Measurements from ENCODE around the gene KIF26A.

KIF26A gene

DNA sequence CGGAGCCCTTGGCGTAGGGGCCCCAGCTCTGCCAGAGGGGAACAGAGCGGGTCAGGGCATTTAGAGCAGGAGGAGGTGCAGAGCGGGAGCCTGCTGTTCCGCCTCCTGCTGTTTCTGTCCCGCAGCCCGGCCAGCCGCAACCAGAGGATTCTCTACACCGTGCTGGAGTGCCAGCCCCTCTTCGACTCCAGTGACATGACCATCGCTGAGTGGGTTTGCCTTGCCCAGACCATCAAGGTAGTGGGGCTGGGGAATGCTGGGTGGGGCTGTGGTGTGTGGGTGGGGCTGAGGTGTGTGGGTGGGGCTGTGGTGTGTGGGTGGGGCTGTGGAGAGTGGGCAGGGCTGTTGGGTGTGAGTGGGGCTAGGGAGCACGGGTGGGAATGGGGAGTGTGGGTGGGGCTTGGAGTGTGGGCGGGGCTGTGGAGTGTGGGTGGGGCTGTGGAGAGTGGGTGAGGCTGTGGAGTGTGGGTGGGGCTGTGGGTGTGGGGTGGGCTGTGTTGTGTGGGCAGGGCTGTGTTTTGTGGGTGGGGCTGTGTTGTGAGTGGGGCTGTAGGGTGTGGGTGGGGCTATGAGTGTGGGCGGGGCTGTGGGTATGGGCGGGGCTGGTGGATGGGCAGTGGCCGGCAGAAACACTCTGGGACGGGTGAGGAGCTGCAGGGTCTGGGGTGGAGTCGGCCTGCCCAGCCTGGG, 44.9 kb upstream of the KIF26A start:
- H3K36me3 ChIP-seq (ENCODE audit: control insufficient read depth, insufficient read depth, low read length) = no peaks in the 10 kb centered on the region
- DNase-seq (ENCODE audit: extremely low read depth, insufficient read length) = no peak

DNA sequence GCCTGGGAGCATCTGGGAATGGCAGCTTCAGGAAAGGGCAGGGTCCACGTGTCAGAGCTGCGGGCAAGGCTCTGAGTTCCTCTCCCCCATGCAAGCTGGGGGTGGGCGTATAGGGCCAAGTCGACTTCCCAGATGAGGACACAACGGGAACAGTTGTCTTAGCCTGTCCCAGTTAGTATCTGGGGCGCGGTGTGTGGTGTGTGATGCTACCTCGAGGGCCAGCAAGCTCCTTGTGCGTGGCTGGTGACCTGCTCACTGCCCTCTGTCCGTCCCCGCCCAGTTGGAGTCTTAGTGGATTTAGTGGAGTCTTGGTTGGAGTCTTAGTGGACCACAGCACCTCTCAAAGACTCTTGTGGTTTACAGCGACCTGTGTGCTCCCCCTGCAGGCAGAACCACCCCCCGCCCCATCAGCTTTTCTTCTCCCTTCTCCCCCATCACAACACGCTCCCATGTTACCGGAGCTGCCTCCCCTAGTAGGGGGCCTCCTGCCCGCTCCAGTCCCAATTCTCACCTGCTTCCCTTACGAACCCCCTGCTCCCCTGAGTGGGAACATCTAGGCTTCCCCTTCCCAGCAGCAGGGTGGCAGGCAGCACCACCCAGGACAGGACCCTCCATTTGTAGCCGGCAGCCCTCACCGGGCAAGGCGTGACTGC, 44.2 kb upstream of the KIF26A start:
- Histone ChIP-seq H3K36me3 (ENCODE audit: control insufficient read depth, insufficient read depth, low read length) (no peaks in the 10 kb centered on the region), H3K4me3 (replicated peaks; ENCODE audit: low read depth, low read length) (no peak overlapping the region), H3K27me3 (replicated peaks; ENCODE audit: control insufficient read depth, insufficient read depth, low read length) (no peaks in the 10 kb centered on the region)
- TF ChIP-seq, protein P1, sequence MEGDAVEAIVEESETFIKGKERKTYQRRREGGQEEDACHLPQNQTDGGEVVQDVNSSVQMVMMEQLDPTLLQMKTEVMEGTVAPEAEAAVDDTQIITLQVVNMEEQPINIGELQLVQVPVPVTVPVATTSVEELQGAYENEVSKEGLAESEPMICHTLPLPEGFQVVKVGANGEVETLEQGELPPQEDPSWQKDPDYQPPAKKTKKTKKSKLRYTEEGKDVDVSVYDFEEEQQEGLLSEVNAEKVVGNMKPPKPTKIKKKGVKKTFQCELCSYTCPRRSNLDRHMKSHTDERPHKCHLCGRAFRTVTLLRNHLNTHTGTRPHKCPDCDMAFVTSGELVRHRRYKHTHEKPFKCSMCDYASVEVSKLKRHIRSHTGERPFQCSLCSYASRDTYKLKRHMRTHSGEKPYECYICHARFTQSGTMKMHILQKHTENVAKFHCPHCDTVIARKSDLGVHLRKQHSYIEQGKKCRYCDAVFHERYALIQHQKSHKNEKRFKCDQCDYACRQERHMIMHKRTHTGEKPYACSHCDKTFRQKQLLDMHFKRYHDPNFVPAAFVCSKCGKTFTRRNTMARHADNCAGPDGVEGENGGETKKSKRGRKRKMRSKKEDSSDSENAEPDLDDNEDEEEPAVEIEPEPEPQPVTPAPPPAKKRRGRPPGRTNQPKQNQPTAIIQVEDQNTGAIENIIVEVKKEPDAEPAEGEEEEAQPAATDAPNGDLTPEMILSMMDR (IDR thresholded peaks at IDR 0.05; ENCODE audit: insufficient read depth, low read length, poor library complexity, severe bottlenecking) = no peak
- no peak for DNase-seq (ENCODE audit: extremely low read depth, insufficient read length)

More for the DNA sequence above, 44.9 kb upstream of the KIF26A start:
- no peaks in the 10 kb centered on the region for H3K27me3 ChIP-seq (replicated peaks; ENCODE audit: control insufficient read depth, insufficient read depth, low read length)
- no peak overlapping the region for H3K4me3 ChIP-seq (replicated peaks; ENCODE audit: low read depth, low read length)
- TF ChIP-seq, protein P1 (IDR thresholded peaks at IDR 0.05; ENCODE audit: insufficient read depth, low read length, poor library complexity, severe bottlenecking) = no peak

DNA sequence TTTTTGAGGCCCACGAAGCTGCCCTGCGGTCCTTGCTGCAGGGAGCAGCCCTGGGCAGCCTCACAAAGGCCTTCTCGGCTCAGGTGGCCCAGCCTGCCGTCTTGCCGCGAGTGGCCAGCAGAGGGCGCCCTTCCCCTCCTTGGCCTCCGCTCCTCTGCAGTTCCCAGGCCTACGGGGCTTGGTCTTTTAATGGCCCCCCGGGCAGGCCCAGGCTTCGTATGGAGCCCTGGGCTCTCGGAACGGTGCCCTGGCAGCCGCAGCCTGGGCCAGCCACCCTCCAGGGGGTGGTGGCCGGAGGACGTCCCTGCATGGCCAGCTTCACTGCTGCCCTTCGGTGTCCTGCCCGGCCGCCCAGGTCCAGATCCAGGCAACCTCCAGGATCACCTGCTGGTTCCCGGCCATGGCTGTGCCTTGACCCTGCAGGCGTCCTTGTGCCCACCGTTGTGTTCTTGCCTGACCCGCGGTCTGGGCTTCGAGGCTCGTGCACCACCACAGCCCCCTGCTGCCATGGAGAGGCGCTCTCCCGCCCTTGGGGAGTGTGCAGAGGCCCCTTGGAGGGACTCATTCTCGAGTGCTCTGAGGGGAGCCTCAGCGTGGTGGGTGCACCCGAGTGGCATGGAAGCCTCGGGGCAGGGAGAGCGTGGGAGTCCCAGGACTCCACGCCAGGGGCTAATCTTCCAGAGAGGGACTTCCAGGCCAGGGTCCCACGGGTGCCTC, 43.5 kb upstream of the KIF26A start:
- Histone ChIP-seq H3K4me3 (replicated peaks; ENCODE audit: low read depth, low read length) (no peak overlapping the region), H3K27me3 (replicated peaks; ENCODE audit: control insufficient read depth, insufficient read depth, low read length) (no peaks in the 10 kb centered on the region), H3K36me3 (ENCODE audit: control insufficient read depth, insufficient read depth, low read length) (no peaks in the 10 kb centered on the region)
- peak; percentile 66 for DNase-seq (ENCODE audit: extremely low read depth, insufficient read length)
- TF ChIP-seq, protein P1 (IDR thresholded peaks at IDR 0.05; ENCODE audit: insufficient read depth, low read length, poor library complexity, severe bottlenecking) = peak; percentile 93

DNA sequence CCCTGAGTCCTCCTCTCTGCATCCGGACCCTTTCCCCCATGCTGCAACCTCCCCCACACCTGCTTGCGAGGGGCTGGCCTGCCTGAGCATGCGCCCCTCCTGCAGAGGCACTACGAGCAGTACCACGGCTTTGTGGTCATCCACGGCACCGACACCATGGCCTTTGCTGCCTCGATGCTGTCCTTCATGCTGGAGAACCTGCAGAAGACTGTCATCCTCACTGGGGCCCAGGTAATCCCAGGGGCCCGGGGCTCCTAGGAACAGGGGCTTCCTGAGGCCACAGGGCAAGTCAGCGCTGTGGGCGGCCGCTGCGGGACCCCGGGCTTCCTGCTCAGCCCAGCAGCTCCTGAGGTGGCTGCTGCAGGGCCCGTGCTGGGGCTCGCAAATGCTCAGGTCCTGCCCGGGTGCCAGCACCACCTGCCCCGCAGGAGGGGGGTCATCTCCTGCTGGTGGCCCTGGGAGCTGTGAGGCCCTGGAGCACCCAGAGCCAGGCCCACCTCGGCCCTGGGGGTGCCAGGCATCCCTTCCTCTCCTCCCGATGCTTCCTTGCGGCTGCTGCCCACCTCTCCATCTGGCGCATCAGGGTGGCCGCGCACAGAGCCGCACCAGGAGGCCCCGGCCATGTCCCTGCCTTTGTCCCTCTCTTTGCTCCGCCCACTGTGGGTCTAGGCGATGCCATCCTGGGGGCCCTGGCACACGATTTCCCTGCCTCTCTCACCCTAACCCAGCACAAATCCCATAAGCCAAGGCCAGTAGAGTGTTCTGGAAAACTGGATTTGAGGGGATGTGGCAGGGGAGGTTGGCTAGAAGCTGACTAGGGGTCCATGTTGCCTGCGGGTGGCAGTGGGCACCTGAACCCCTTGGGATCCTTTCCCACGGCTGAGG, 42.7 kb upstream of the KIF26A start:
- Histone ChIP-seq H3K27me3 (replicated peaks; ENCODE audit: control insufficient read depth, insufficient read depth, low read length) (no peaks in the 10 kb centered on the region), H3K4me3 (replicated peaks; ENCODE audit: low read depth, low read length) (no peak overlapping the region), H3K36me3 (ENCODE audit: control insufficient read depth, insufficient read depth, low read length) (no peaks in the 10 kb centered on the region)
- DNase-seq (ENCODE audit: extremely low read depth, insufficient read length) = no peak
- TF ChIP-seq, protein P1 (IDR thresholded peaks at IDR 0.05; ENCODE audit: insufficient read depth, low read length, poor library complexity, severe bottlenecking) = no peak

DNA sequence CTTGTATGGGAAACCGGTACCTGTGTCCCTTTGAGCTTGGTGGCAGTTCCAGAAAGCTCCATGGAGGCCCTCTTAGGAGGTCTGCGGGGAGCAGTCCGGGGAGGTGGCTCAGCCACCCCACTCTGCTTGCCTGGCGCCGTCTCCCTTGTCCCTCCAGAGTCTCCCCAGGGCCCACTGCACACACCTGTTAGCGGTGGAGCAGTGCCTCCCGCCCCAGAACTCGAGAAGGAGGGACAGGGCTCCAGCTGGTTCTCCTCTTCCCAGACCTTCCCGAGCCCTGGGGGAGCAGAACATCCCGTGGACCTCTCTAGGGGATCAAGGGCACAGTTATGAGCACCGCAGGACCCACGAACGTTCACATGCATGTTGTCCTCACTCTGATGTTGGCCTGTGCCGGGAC, 42.1 kb upstream of the KIF26A start:
- Histone ChIP-seq H3K36me3 (ENCODE audit: control insufficient read depth, insufficient read depth, low read length) (no peaks in the 10 kb centered on the region), H3K27me3 (replicated peaks; ENCODE audit: control insufficient read depth, insufficient read depth, low read length) (no peaks in the 10 kb centered on the region), H3K4me3 (replicated peaks; ENCODE audit: low read depth, low read length) (no peak overlapping the region)
- DNase-seq (ENCODE audit: extremely low read depth, insufficient read length) = no peak
- TF ChIP-seq, protein P1 (IDR thresholded peaks at IDR 0.05; ENCODE audit: insufficient read depth, low read length, poor library complexity, severe bottlenecking) = no peak
